ENCODE data around the gene DUSP18. TPM values are rescaled to one million over a fixed set of nuclear protein-coding genes. Genes with fewer than 3 reads are reported as not detected.

The DUSP18 gene
- total and polyA plus RNA-seq, 9 of the 15 experiments (the other 6 are each of a cell fraction or from before 2014, with no cell fraction given): 1.00 to 3.7 (median 1.5) TPM

DNA sequence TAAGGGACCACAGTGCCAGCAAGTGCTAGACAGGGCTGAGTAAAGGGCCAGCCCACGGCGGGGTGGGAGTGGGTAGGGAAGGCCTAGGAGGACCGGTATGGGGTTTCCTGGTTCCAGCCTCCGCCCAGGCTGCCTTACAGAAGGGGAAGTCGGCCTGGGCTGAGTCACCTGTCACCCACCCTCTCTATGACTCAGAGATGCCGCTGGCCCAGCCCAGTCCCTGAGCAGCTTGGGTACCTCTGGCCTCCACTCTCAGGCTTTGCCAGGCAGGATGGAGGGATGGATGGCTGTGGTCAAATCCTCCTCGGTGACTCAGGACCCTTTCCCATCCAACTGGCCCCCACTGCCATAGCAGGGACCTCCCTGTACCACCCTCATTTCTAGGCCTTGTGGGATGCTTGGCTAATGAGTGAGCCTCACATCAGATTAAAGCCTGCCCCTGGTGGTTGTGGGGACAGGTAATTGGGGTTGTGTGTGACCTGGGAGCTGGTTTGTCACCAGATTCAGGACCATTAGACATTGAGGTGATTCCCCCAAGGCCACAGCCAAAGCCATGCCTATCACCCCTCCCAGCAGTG is 18.2 kb downstream of the DUSP18 start (continued):
- TF ChIP-seq, protein P1, sequence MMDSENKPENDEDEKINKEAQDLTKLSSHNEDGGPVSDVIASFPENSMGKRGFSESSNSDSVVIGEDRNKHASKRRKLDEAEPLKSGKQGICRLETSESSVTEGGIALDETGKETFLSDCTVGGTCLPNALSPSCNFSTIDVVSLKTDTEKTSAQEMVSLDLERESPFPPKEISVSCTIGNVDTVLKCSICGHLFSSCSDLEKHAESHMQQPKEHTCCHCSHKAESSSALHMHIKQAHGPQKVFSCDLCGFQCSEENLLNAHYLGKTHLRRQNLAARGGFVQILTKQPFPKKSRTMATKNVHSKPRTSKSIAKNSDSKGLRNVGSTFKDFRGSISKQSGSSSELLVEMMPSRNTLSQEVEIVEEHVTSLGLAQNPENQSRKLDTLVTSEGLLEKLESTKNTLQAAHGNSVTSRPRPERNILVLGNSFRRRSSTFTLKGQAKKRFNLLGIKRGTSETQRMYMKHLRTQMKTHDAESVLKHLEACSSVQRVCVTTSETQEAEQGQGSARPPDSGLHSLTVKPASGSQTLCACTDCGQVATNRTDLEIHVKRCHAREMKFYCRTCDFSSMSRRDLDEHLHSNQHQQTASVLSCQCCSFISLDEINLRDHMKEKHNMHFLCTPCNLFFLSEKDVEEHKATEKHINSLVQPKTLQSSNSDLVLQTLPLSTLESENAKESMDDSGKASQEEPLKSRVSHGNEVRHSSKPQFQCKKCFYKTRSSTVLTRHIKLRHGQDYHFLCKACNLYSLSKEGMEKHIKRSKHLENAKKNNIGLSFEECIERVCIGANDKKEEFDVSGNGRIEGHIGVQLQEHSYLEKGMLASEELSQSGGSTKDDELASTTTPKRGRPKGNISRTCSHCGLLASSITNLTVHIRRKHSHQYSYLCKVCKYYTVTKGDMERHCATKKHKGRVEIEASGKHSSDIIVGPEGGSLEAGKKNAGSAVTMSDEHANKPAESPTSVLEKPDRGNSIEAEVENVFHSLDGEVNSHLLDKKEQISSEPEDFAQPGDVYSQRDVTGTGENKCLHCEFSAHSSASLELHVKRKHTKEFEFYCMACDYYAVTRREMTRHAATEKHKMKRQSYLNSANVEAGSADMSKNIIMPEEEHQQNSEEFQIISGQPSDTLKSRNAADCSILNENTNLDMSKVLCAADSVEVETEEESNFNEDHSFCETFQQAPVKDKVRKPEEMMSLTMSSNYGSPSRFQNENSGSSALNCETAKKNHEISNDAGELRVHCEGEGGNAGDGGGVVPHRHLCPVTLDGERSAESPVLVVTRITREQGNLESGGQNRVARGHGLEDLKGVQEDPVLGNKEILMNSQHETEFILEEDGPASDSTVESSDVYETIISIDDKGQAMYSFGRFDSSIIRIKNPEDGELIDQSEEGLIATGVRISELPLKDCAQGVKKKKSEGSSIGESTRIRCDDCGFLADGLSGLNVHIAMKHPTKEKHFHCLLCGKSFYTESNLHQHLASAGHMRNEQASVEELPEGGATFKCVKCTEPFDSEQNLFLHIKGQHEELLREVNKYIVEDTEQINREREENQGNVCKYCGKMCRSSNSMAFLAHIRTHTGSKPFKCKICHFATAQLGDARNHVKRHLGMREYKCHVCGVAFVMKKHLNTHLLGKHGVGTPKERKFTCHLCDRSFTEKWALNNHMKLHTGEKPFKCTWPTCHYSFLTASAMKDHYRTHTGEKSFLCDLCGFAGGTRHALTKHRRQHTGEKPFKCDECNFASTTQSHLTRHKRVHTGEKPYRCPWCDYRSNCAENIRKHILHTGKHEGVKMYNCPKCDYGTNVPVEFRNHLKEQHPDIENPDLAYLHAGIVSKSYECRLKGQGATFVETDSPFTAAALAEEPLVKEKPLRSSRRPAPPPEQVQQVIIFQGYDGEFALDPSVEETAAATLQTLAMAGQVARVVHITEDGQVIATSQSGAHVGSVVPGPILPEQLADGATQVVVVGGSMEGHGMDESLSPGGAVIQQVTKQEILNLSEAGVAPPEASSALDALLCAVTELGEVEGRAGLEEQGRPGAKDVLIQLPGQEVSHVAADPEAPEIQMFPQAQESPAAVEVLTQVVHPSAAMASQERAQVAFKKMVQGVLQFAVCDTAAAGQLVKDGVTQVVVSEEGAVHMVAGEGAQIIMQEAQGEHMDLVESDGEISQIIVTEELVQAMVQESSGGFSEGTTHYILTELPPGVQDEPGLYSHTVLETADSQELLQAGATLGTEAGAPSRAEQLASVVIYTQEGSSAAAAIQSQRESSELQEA (IDR thresholded peaks at IDR 0.05; ENCODE audit: low read depth): no peak
- peak; percentile 45; the same call in 1 of the 2 replicates for TF ChIP-seq SMARCA4 (IDR thresholded peaks at IDR 0.05)
- no peak for TF ChIP-seq OTX1 (CRISPR knock-in tag; IDR thresholded peaks at IDR 0.05)
- no peak for TF ChIP-seq ZFP1 (CRISPR knock-in tag; IDR thresholded peaks at IDR 0.05)
- peak; percentile 24; the same call in 1 of the 2 replicates for TF ChIP-seq BHLHE40 (IDR thresholded peaks at IDR 0.05; ENCODE audit: low read length)
- TF ChIP-seq SMARCB1 (IDR thresholded peaks at IDR 0.05; ENCODE audit: insufficient read length, low read depth): no peak
- peak; percentile 62 for TF ChIP-seq EGR1 (conservative IDR thresholded peaks at IDR 0.05)
- peak; percentile 77; the same call in 1 of the 2 replicates for TF ChIP-seq JUN (IDR thresholded peaks at IDR 0.05; ENCODE audit: borderline replicate concordance, low read depth, low read length)
- no peak for TF ChIP-seq JUN (CRISPR knock-in tag; IDR thresholded peaks at IDR 0.05; ENCODE audit: borderline replicate concordance)
- TF ChIP-seq, protein P2, sequence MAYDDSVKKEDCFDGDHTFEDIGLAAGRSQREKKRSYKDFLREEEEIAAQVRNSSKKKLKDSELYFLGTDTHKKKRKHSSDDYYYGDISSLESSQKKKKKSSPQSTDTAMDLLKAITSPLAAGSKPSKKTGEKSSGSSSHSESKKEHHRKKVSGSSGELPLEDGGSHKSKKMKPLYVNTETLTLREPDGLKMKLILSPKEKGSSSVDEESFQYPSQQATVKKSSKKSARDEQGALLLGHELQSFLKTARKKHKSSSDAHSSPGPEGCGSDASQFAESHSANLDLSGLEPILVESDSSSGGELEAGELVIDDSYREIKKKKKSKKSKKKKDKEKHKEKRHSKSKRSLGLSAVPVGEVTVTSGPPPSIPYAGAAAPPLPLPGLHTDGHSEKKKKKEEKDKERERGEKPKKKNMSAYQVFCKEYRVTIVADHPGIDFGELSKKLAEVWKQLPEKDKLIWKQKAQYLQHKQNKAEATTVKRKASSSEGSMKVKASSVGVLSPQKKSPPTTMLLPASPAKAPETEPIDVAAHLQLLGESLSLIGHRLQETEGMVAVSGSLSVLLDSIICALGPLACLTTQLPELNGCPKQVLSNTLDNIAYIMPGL (CRISPR knock-in tag; IDR thresholded peaks at IDR 0.05): no peak
- no peak for TF ChIP-seq RAD51 (IDR thresholded peaks at IDR 0.05; ENCODE audit: borderline replicate concordance, low read depth)
- TF ChIP-seq, protein P3, sequence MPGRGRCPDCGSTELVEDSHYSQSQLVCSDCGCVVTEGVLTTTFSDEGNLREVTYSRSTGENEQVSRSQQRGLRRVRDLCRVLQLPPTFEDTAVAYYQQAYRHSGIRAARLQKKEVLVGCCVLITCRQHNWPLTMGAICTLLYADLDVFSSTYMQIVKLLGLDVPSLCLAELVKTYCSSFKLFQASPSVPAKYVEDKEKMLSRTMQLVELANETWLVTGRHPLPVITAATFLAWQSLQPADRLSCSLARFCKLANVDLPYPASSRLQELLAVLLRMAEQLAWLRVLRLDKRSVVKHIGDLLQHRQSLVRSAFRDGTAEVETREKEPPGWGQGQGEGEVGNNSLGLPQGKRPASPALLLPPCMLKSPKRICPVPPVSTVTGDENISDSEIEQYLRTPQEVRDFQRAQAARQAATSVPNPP (IDR thresholded peaks at IDR 0.05; ENCODE audit: borderline replicate concordance, insufficient read depth, insufficient read length): no peak
- TF ChIP-seq, protein P4, sequence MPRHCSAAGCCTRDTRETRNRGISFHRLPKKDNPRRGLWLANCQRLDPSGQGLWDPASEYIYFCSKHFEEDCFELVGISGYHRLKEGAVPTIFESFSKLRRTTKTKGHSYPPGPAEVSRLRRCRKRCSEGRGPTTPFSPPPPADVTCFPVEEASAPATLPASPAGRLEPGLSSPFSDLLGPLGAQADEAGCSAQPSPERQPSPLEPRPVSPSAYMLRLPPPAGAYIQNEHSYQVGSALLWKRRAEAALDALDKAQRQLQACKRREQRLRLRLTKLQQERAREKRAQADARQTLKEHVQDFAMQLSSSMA (CRISPR knock-in tag; IDR thresholded peaks at IDR 0.05): no peak
- no peak for TF ChIP-seq STAG1 (CRISPR knock-in tag; IDR thresholded peaks at IDR 0.05; ENCODE audit: borderline replicate concordance)

Data from K562 (cell line).